Muscle layer of duodenum (tissue), 2 donors: ENCODE data around the gene CKS2.
A peak's percentile ranks its signal among the peaks of the same experiment; 100 is the strongest.

ENCODE experiments used
- H3K27ac ChIP-seq: one replicate; pipeline ENCODE4 v1.7.0; 2013; ENCODE audit warnings: mild to moderate bottlenecking, low read length
- H3K27me3 ChIP-seq: one replicate; pipeline ENCODE4 v1.7.0; 2013; ENCODE audit warnings: low read depth, mild to moderate bottlenecking, control low read depth, low read length
- H3K36me3 ChIP-seq, 2 donors: one replicate each; pipeline ENCODE4 v1.7.0; 2013; ENCODE audit warnings: low read length in 2 of 2, control low read depth in 1 of 2, mild to moderate bottlenecking in 1 of 2; ENCODE audit not compliant: insufficient read depth in 2 of 2, control insufficient read depth in 1 of 2
- H3K4me1 ChIP-seq, 2 donors: one replicate each; pipeline ENCODE4 v1.7.0; 2013; ENCODE audit warnings: low read length in 2 of 2, mild to moderate bottlenecking in 2 of 2, control low read depth in 1 of 2, moderate library complexity in 1 of 2; ENCODE audit not compliant: insufficient read depth in 2 of 2, control insufficient read depth in 1 of 2
- H3K4me3 ChIP-seq, 2 donors: one replicate each; pipeline ENCODE4 v1.7.0; 2013; ENCODE audit warnings: low read length in 2 of 2, low read depth in 1 of 2, mild to moderate bottlenecking in 1 of 2
- H3K9me3 ChIP-seq, 2 donors: one replicate each; pipeline ENCODE4 v1.7.0; 2013; ENCODE audit warnings: low read length in 2 of 2, control low read depth in 1 of 2, mild to moderate bottlenecking in 1 of 2; ENCODE audit not compliant: control insufficient read depth in 1 of 2
- donor health status: healthy.

Gene CKS2

DNA sequence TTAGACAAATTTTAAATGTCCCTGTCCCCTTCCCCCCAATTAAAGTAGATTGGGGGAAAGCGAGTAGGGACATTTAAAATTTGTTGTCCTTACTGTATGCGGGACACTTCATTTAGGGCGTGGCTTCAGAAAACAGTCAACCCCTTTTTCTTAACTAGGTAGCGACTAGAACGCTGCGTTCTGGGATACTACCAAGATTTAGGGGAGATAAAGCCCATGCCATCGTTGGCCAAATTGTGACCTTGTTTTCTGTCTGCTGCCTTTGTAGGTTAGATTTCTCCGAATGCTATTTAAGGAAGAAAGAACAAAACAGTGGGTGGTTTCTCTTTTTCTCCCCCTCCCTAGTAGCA is 1.2 kb downstream of the CKS2 start:
- Histone ChIP-seq H3K36me3 (peaks cover 0 to 4% of the 10 kb centered on the region in 2 donors), H3K9me3 (no peaks in the 10 kb centered on the region), H3K4me1 (peaks cover 0 to 9% of the 10 kb centered on the region in 2 donors), H3K4me3 (peak overlapping the region; percentile 78 to 82), H3K27ac (peak overlapping the region; percentile 82), H3K27me3 (no peaks in the 10 kb centered on the region)

DNA sequence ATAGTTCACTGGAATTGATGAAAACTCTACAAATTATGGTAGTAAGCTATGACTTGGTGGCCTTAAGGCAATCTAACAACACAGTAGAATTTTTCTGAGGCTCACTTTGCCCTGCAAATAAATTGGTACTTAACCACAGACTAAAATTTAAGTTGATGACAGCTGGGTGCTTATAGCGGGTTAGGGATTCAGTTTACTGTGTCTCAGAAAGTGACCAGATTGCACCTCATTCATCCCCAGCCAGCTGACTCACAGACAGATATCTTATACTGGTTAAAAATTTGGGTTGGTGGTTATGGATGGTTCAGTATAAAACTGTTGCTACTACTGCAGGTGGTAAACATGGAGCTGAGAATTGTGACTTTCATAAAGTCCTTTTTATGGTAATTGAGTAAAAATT is 2.8 kb downstream of the CKS2 start:
- Histone ChIP-seq H3K27ac (no peak overlapping the region), H3K4me1 (peaks cover 0 to 9% of the 10 kb centered on the region in 2 donors), H3K27me3 (no peaks in the 10 kb centered on the region), H3K36me3 (peaks cover 0 to 10% of the 10 kb centered on the region in 2 donors), H3K4me3 (no peak overlapping the region), H3K9me3 (no peaks in the 10 kb centered on the region)

DNA sequence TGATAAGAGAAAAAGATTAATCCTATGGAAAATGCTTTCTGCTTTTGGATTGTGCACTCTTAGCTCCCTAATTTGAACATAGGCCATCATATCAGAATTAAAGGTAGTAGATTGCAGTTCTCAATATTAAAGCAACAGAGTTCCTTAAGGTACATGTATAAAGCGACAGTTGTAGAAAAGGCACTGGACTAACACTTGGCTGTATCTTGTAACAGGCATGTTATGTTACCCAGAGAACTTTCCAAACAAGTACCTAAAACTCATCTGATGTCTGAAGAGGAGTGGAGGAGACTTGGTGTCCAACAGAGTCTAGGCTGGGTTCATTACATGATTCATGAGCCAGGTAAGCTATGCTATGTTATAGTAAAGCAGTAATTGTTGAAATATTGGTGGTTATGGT is 4.0 kb downstream of the CKS2 start:
- H3K9me3 ChIP-seq = no peaks in the 10 kb centered on the region
- no peak overlapping the region for H3K27ac ChIP-seq
- no peak overlapping the region for H3K4me3 ChIP-seq
- no peaks in the 10 kb centered on the region for H3K27me3 ChIP-seq
- H3K4me1 ChIP-seq = peaks cover 9 to 16% of the 10 kb centered on the region in 2 donors
- peaks cover 0 to 10% of the 10 kb centered on the region in 2 donors for H3K36me3 ChIP-seq

DNA sequence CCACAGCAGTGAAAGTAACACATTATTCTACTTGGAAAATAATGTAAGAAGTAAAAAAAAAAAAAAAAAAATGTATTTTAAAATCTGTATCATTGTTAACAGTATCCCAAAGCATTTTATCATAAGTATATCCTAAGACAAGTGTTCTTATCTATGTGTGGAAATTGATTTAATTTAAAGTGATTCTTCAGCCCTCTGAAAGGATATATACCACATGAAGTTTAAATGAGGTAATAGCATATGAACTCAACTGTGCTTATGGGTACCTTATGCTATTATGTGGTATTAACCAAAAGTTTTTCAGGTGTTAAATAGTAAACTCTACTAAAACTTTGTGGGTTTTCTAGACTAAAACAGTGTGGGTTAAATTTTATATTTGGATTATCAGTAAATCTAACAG is 4.5 kb downstream of the CKS2 start:
- Histone ChIP-seq H3K36me3 (peaks cover 0 to 7% of the 10 kb centered on the region in 2 donors), H3K27me3 (no peaks in the 10 kb centered on the region), H3K4me1 (peaks cover 9 to 21% of the 10 kb centered on the region in 2 donors), H3K9me3 (no peaks in the 10 kb centered on the region), H3K4me3 (no peak overlapping the region), H3K27ac (no peak overlapping the region)

DNA sequence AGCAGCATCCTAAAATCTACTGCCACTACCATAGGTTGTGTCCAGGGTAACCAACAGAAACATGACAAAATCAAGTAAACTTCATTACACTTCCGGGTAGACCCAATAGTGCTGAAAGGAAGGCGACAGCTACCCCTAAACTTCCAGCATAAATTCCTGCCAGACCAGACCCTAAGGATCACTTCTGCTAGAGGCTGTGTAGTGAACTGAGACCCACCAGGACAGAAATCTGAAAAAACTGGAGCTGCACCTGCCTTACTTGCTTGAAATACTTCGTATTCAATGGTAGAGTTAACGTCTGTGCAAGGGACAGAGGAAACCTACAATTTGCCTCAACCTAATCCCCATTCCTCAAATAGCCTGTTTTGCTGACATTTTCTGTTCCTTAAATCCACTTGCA is 6.3 kb downstream of the CKS2 start:
- peaks cover 9 to 19% of the 10 kb centered on the region in 2 donors for H3K4me1 ChIP-seq
- H3K27me3 ChIP-seq = no peaks in the 10 kb centered on the region
- H3K36me3 ChIP-seq = peaks cover 0 to 6% of the 10 kb centered on the region in 2 donors
- H3K27ac ChIP-seq = peak overlapping the region; percentile 98
- H3K4me3 ChIP-seq = peak overlapping the region in 1 of 2 donors; percentile 72
- H3K9me3 ChIP-seq = no peaks in the 10 kb centered on the region

DNA sequence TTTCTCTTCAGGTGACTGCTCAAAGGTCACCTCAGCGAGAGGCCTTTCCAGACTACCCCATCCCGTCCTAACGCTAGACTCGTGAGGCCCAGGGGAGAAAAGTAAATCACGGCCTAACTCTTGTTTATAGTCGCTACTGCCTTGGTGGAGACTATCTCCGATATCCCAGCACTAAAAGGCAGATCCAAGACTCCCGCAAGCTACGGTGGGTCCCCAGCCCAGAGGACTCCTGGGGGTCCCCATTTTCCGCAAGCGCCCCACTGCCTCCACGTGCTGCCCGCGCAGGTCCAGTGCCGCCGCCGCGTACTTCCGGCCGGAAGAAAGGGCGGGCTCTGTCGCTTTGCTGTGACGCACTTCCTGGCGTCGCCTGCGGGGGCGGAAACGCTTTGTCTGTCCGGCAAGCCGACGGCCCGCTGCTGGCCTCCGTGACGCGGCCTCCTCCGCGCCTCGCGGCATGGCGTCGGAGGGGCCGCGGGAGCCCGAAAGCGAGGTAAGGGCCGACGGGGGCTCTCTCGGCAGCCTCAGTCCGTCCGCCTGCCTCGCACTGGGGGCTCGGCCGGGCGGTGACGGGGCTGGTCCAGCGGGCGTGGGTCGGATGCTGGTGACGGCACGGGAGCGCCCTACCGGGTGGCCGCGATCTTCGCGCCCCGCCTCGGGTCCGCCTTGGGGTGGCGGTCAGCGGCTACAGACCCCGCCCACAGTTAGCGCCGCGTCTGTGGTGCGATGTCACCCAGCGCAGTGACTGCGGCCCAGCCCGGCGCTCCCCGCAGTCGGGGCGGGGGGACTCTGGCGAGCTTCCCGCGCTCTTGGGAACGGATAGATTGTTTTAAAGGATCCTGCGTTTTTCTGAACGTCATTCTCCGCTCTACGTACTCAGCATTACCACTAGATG is 7.4 kb downstream of the CKS2 start, which contains the start of gene SECISBP2:
Gene SECISBP2 (plus strand): TSS at position 378 of the 892 bp plus-strand sequence. CDS start 77 bp downstream, at position 455.
- Histone ChIP-seq H3K4me1 (peaks cover 9 to 22% of the 10 kb centered on the region in 2 donors), H3K9me3 (no peaks in the 10 kb centered on the region), H3K27me3 (no peaks in the 10 kb centered on the region), H3K4me3 (peak within 1 kb of the TSS; percentile 71 to 72), H3K36me3 (peaks cover 0 to 6% of the 10 kb centered on the region in 2 donors), H3K27ac (peak within 1 kb of the TSS; percentile 98)

DNA sequence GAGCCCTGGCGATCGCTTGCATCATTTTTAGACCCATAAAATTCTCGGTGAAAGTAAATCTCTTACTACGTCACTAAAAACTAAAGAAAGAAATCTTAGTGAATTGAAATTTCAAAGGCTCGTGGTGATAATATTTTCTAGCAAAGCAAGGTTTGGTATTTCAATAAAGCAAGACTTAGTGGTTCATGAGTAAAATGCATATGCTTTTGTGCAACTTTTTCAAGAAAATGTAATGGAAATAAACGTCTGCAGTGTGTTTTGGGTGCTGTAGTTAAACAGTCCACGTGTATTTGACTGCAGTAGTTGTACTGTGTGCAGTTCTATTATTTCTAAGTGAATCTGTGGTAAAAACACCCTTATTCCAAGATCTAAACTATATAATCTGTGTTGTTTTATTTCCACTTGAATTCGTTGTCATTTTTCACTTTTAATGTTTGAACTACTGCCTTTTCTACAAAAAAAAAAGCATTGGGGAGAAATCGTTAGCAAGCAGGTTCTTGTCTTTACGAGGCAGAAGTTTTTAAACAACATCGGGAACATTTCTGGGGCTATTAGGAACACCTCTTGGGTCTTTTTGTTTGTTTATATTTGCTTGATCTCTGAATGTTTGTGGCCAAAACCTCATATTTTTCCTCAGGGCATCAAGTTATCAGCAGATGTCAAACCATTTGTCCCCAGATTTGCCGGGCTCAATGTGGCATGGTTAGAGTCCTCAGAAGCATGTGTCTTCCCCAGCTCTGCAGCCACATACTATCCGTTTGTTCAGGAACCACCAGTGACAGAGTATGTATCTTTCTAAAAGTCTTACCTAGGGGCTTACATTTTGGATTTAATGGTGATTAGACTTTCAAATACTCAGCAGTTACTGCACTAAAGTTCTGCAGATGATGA is 8.3 kb downstream of the CKS2 start:
- Histone ChIP-seq H3K9me3 (no peaks in the 10 kb centered on the region), H3K4me3 (peak overlapping the region; percentile 71 to 72), H3K27ac (peak overlapping the region; percentile 98), H3K36me3 (peaks cover 0 to 6% of the 10 kb centered on the region in 2 donors), H3K4me1 (peaks cover 9 to 23% of the 10 kb centered on the region in 2 donors), H3K27me3 (no peaks in the 10 kb centered on the region)

DNA sequence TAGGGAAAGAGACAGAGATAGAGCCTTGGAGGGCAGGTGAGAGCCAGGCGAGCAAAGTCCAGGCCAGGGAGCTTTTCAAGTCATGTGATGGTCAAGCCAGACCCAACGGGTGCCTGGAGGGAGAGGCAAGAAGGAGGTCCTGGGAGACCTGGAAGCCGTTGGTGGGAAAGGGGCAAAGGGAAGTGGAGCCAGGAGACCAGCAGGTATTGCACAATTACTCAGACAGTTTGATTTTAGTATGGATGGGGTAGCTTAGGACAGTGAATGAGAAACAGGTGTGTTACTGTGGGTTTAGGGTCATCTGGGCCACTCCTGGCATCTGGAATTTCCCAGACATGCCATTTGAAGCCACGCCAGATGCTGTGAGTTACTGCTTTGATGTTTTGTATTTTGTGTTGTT is 12.4 kb downstream of the CKS2 start:
- no peak overlapping the region for H3K27ac ChIP-seq
- H3K36me3 ChIP-seq = peaks cover 14 to 19% of the 10 kb centered on the region in 2 donors
- H3K9me3 ChIP-seq = no peaks in the 10 kb centered on the region
- H3K27me3 ChIP-seq = no peaks in the 10 kb centered on the region
- peaks cover 9 to 23% of the 10 kb centered on the region in 2 donors for H3K4me1 ChIP-seq
- H3K4me3 ChIP-seq = no peak overlapping the region

DNA sequence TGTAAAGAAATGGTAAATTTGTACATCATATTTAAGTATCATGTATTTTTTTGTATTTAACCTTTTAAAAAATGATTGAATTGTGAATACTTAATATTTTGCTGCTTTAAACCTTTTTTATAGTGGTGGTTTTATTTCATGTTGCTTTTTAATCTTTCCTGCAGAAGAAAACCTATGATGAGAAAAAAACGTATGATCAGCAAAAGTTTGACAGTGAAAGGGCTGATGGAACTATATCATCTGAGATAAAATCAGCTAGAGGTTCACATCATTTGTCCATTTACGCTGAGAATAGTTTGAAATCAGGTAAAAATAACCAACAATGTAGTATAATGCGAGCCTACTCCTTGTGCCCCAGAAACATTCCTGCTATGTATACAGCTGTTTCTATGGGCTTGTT is 14.7 kb downstream of the CKS2 start:
- peaks cover 0 to 10% of the 10 kb centered on the region in 2 donors for H3K4me1 ChIP-seq
- H3K27me3 ChIP-seq = no peaks in the 10 kb centered on the region
- H3K4me3 ChIP-seq = no peak overlapping the region
- peaks cover 30 to 39% of the 10 kb centered on the region in 2 donors for H3K36me3 ChIP-seq
- no peak overlapping the region for H3K27ac ChIP-seq
- no peaks in the 10 kb centered on the region for H3K9me3 ChIP-seq

DNA sequence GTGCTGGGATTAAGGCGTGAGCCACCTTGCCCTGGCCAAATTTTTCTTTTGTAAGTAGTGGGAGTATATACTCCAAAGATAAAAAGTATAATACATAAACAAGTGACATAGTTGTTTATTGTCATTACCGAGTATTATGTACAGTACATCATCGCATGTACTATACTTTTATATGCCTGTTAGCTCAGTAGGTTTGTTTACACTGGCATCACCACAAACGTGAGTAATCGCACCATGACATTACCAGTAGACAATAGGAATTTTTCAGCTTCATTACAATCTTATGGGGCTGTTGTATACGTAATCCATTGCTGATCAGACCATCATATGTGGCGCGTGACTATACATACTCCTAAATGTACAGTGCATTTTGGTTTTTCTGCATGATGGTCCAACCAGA is 17.1 kb downstream of the CKS2 start:
- Histone ChIP-seq H3K4me3 (no peak overlapping the region), H3K9me3 (no peaks in the 10 kb centered on the region), H3K36me3 (peaks cover 45 to 57% of the 10 kb centered on the region in 2 donors), H3K27me3 (no peaks in the 10 kb centered on the region), H3K27ac (no peak overlapping the region), H3K4me1 (peaks cover 0 to 4% of the 10 kb centered on the region in 2 donors)

DNA sequence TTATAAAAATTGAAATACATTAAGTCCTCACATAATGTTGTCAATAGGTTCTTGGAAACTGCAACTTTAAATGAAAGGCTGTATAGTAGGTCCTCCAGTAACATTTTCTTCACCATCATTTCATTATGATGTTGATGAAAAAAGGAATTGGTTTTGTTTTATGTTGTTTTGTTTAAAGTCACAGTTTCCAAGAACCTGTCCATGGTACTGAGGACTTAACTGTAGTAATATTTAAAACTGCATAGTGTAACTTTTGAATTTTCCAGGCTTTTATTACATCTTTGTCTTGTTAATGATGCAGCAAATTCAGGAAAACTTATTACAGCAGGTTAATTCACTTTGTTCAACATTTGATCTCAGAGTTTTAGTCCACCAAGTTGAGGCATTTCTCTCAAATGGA is 18.9 kb downstream of the CKS2 start:
- Histone ChIP-seq H3K4me3 (no peak overlapping the region), H3K27me3 (no peaks in the 10 kb centered on the region), H3K27ac (no peak overlapping the region), H3K36me3 (peaks cover 62 to 76% of the 10 kb centered on the region in 2 donors), H3K9me3 (no peaks in the 10 kb centered on the region), H3K4me1 (no peaks in the 10 kb centered on the region)
